GM13977 (cell line): Measurements from ENCODE around the gene GNG7.
A peak's percentile ranks its signal among the peaks of the same experiment; 100 is the strongest.

Experiments used
- DNase-seq: peaks from one replicate; pipeline ENCODE4 v3.0.0; 2012; ENCODE audit warnings: low spot score
- in situ Hi-C: fragments of 300-500 bp; cut with MboI; formaldehyde crosslinking; loops from one replicate; pipeline ENCODE4 v1.12.0; 2022; ENCODE audit warnings: low sequenced_read_pairs, low pct_unique_long_range_greater_than_20kb, mixed read lengths, inconsistent platforms; ENCODE audit not compliant: unreplicated experiment
- TF ChIP-seq, protein P1 (sequence below): IDR thresholded peaks from 2 replicates; pipeline ENCODE4 v1.5.1; 2012; ENCODE audit warnings: mild to moderate bottlenecking, control low read depth; ENCODE audit not compliant: insufficient read depth; ENCODE audit errors: extremely low read depth, missing control alignments

GNG7 gene

DNA sequence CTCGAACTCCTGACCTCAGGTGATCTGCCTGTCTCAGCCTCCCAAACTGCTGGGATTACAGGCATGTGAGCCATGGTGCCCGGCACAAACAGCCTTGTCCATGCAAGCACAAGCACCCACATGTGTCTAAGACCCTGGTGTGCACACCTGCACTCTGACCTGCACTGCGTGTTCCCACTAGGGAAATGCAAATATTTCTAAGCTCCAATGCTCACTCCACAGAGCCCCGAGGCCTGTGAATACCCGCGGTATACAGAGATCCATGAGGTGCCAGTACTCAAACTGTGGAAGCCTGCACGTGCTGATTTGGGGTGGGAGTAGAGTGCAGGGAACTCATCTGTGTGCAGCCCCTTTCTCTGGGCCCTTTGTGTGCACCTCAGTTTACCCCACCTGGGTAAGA lies 211.8 kb downstream of the GNG7 start:
- DNase-seq = no peak
- TF ChIP-seq, protein P1, sequence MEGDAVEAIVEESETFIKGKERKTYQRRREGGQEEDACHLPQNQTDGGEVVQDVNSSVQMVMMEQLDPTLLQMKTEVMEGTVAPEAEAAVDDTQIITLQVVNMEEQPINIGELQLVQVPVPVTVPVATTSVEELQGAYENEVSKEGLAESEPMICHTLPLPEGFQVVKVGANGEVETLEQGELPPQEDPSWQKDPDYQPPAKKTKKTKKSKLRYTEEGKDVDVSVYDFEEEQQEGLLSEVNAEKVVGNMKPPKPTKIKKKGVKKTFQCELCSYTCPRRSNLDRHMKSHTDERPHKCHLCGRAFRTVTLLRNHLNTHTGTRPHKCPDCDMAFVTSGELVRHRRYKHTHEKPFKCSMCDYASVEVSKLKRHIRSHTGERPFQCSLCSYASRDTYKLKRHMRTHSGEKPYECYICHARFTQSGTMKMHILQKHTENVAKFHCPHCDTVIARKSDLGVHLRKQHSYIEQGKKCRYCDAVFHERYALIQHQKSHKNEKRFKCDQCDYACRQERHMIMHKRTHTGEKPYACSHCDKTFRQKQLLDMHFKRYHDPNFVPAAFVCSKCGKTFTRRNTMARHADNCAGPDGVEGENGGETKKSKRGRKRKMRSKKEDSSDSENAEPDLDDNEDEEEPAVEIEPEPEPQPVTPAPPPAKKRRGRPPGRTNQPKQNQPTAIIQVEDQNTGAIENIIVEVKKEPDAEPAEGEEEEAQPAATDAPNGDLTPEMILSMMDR = no peak
- in situ Hi-C loops = no loop called here

DNA sequence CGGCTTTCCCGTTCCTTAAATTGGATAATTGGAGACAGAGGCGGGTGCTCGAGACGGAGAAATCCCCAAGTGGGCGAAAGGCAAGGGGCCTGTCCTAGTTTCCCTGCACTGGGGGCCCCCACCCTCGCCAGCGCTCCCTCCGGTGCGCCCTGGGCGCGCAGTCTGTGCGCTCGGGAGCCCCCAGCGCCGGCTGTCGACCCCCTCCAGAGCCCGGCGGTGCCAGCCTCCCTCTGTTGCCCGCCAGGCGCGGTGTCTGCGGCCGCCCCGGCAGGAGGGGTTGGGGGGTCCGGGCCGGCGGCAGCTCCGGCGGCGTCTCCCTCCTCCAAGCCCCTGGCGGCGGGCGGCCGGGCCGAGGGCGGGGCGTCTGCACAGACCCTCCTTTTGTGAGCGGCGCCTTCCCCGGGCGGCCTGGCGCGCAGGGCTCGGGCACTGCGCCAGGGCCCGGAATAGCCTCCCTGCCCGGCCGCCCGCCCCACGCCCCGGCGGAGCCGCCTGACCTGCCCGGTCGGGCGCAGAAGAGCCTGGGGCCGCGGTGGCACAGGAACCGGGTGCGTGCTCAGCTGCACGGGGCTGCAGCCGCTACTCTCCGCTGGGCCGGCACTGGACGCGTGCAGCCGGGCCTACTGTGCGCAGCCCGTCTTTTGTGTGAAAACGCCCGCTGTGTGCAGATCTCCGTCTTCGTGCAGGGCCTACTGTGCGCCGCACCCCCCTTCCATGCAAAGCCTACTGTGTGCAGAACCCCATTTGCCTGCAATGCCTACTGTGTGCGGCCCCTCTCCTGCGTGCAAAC lies 213.4 kb downstream of the GNG7 start:
- DNase-seq = peak; percentile 63
- in situ Hi-C loops = no loop called here
- TF ChIP-seq, protein P1 = no peak

DNA sequence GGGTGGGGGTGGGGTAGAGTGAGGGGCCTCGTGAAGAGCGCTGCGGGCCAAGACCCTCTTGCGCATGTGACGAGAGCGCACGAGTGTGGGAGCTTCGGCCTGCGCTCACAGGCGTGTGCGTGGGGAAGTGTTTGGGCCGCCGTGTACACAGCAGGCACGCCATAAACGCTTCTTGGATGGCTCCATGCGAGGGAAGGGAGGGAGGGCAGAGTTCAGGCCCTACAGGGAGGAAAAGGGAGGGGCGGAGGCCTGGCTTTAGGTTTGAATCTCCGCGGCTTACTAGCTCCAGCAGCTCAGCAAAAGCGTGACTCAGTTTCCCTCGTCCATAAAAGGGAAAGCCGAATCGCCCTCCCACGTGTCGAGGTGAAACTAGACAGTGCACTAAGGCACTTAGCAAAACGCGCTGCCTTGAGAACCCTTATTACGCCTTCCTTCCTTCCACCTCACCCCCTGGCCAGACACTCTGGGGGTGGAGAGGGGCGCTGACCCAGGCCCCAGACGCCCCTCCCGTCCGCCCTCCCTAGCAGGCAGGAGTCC lies 214.0 kb downstream of the GNG7 start:
- TF ChIP-seq, protein P1 = no peak
- in situ Hi-C loops = no loop called here
- no peak for DNase-seq

DNA sequence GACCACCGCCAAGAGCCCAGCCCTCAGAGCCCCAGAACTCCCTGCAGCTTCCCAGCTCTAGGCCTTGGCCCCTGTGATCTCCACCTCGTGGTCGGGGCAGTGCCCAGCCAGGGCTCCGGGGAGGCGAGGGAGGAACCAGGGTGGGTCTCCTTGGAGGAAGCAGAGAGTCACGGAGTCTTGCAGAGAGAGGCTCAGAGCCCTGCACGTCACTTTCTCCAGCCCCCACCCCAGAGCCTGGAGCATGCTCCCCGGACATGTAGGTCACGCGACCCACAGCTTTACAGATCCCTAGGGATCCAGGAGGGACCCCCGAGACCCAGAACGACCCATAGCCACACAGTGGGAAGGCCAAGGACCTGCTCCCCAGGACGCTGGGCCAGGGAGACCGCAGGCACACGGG lies 214.7 kb downstream of the GNG7 start:
- no peak for DNase-seq
- in situ Hi-C loops = no loop called here
- TF ChIP-seq, protein P1 = no peak

DNA sequence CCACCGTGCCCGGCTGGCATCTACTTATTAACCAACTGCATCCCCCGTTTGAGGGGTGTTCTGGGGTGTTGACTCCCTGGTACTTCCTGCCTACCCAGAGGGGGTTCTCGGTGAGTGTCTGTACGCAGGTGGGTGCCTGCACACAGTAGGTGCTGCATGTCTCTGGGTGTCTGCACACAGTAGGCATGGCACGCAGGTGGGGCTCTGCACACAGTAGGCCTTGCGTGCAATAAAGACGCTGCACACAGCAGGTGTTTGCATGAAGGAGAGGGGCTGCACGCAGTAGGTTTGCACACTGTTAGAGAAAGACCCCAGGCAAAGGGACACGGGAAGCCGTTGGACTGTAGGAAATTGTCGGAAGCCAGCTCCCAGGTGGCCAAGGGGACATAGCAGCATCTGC lies 215.4 kb downstream of the GNG7 start:
- TF ChIP-seq, protein P1 = no peak
- in situ Hi-C loops = no loop called here
- no peak for DNase-seq

DNA sequence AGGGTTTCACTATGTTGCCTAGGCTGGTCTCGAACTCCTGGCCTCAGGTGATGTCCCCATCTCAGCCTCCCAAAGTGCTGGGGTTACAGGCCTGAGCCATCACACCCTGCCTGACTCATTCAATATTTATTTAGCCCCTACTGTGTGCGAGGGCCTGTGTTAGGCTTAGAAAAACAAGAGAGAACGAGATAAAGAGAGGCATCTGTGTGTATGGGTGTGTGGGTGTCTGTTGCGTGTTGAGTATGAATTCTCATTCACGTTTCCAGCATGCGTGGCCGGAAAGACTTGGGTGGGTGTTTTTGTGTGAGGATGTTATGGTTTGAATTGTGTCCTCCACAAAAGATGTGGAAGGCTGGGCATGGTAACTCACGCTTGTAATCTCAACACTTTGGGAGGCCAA lies 217.1 kb downstream of the GNG7 start:
- TF ChIP-seq, protein P1 = no peak
- DNase-seq = no peak
- in situ Hi-C loops = no loop called here
